Measurements from ENCODE around the gene PCOLCE2.

DNA sequence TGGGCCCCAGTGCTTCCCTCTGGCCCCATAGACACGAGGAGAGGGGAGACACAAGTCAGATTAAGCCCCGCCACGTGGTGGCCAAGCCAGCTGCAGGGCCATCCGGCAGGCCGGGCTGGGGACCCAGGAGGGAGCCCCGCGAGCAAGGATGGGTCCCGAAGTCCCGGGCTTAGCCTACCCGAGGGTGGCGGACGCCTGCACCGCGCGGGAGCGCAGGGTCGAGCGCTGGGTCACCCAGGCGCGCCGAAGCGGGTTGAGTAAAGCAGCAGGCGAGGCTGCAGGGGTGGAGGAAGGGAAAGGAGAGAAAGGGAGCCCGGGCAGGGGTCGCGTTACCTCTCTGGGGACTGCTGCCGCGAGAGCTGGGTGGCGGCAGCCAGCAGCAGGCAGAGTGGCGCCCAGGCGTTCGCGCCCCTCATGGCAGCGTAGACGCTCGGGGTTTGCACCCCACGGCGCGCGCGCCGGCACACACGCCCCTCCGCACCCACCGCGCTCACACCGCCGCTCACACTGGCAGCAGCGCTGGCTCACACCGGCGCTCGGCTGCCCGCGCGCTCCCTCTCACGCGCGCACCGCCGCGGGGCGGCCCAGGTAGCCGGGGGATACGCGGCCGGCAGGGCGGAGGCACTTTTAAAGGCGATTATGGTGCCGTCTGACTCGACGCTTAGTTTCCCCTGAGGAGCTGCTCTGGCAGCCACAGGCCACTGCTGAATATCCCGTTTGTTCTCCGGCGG is at the start of gene PCOLCE2:
- TF ChIP-seq, protein P1, sequence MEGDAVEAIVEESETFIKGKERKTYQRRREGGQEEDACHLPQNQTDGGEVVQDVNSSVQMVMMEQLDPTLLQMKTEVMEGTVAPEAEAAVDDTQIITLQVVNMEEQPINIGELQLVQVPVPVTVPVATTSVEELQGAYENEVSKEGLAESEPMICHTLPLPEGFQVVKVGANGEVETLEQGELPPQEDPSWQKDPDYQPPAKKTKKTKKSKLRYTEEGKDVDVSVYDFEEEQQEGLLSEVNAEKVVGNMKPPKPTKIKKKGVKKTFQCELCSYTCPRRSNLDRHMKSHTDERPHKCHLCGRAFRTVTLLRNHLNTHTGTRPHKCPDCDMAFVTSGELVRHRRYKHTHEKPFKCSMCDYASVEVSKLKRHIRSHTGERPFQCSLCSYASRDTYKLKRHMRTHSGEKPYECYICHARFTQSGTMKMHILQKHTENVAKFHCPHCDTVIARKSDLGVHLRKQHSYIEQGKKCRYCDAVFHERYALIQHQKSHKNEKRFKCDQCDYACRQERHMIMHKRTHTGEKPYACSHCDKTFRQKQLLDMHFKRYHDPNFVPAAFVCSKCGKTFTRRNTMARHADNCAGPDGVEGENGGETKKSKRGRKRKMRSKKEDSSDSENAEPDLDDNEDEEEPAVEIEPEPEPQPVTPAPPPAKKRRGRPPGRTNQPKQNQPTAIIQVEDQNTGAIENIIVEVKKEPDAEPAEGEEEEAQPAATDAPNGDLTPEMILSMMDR (IDR thresholded peaks at IDR 0.05; ENCODE audit: insufficient read depth, low read depth, low read length), result no peak
- no peak for TF ChIP-seq EZH2 (IDR thresholded peaks at IDR 0.05; ENCODE audit: insufficient read depth, low read length)

Data from astrocyte (in vitro differentiated cells and primary cell).